Stimulated activated CD4-positive, alpha-beta T cell treated with anti-CD3 and anti-CD28 coated beads, Interleukin-1b, Interleukin-23, amount 100 ng/mL, for 1 hour (primary cell): ENCODE measurements around the gene CHAD.

Experiments
- DNase-seq, 2 donors: peaks; one replicate each; pipeline ENCODE4 v3.0.0-alpha.2; 2020; ENCODE audit warnings: low read depth in 2 of 2

Gene CHAD

DNA sequence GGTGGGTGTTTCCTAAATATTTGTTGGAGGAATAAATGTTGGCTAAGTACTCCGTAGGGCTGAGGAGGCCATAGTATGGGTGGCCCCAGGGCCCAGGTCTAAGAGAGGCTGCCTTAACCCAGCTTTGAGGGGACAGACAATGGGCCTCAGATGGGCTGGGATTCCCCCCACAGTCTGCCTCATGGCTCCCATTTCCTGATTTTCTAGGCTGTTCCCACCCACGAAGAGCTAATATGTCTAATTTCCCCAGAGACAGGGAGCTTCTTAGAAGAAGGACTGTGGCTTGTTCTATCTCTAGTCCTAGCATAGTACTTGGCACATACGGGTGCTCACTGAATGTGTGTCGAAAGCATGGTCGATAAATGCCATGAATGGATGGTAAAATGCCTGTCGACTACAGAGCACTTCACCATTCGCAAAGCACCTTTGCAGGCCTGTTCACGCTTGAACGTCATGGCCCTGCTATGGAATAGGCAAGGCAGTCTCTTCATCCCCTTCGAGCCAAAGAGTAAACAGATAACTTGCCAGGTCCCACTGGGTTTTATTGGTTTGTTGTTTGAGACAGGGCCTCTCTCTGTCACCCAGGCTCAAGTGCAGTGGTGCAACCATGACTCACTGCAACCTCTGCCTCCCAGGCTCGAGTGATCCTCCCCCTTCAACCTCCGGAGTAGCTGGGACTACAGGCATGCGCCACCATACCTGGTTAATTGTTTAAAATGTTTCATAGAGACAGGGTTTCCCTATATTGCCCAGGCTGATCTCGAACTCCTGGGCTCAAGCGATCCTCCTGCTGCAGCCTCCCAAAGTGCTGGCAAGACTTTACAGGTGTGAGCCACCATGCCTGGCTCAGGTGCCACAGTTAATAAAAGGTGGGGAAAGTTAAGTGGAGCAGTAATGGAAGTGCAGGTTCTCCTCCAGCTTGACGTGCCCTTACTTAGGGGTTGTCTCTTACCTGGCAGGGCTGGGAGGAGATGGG lies 9.7 kb downstream of the CHAD start:
- no peak for DNase-seq

GRCh38 chr17:50458270-50458669 lies 10.4 kb downstream of the CHAD start:
- DNase-seq, result no peak

- DNase-seq, result no peak
Observed at GRCh38 chr17:50457621-50458020, 11.1 kb downstream of the CHAD start.

- no peak for DNase-seq
Observed at GRCh38 chr17:50453901-50454300, 14.8 kb downstream of the CHAD start.

DNA sequence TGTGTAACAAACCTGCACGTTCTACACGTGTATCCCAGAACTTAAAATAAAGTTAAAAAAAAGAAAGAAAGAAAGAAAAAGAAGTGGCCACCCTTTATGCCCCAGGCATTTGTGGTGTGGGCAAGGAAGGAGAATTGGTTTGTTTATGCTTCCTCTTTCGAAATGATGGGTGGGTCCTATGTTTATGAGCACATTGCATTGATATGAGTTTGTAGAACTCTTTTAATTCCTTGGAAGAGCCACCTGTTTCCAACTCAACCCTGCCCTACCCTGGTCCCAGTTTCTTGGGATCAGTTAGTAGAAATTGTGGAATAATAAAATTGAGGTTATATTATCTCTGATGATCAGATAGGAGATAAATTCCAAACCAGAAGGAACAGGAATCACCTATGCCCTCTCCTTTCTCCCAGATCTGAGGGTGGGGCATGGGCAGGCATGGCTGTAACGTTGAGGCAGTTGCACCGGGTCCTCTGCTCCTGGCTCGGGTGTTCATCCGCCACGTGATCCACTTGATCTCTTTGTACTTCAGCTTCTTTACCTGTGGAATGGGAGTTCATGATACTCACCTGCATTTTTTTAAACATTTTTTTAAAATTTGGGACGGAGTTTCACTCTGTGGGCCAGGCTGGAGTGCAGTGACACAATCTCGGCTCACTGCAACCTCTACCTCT lies 15.9 kb downstream of the CHAD start:
- DNase-seq, result no peak

GRCh38 chr17:50451943-50452629 lies 16.6 kb downstream of the CHAD start:
- no peak for DNase-seq

- no peak for DNase-seq
Observed at GRCh38 chr17:50448643-50449042, 20.0 kb downstream of the CHAD start.

DNA sequence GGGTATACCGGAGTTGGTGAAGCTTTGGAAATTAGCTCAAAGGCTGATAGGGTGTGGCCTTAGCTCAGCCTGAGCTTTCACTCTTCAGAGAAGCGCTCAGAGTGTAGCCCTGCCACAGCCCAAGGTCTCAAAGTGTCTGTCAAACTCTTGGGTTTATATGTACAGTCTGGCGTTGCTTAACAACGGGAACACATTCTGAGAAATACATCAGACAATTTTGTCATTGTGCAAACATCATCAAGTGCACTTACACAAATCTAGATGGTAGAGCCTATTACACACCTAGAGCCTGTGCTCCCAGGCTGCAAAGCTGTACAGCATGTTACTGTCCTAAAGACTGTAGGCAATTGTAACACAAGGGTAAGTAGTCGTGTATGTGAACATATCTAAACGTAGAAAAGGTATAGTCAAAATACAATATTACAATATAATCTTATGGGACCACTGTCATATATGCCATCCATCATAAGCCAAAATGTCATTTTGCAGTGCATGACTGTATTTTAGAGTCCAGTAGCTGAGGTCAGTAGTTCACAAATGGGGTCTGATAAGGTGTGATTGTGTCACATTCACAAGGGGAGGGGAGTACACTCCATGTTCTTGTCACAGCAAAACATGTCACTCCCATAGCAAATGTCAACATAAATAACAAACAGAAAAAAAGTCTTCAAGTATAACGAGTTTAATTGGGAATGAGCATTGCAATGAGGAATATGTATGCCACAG lies 20.6 kb downstream of the CHAD start:
- DNase-seq, result no peak

GRCh38 chr17:50445730-50446325 lies 22.9 kb downstream of the CHAD start:
- no peak for DNase-seq

DNA sequence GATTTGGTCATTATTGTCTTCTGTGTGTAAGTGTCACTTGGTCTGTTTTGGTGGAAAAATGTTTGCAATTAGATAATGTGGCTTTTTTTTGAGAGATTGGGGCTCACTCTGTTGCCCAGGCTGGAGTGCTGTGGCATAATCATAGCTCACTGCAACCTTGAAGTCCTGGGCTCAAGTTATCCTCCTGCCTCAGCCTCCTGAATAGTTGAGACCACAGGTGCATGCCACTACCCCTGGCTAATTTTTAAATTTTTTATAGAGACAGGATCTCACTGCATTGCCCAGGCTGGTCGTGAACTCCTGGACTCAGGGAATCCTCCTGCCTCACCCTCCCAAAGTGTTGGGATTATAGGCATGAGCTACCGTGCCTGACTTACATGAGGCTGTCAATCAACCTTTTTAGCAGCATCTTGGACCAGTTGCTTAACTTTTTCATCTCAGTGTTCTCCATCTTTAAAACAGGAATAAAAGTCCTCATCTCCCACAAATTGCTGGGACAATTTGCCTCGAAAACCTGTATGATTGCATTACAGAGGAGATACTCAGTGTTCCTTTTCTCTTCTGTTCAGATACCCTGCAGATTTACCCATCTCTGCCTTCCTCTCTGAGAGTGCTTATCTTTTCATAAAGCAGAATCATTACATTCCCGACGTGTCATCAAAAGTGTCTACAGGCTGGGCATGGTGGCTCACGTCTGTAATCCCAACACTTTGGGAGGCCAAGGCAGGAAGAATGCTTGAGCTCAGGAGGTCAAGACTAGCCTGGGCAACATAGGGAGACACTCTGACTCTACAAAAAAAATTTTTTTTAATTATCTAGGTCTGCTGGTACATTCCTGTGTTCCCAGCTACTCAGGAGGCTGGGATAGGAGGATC lies 23.6 kb downstream of the CHAD start:
- DNase-seq, result no peak

DNA sequence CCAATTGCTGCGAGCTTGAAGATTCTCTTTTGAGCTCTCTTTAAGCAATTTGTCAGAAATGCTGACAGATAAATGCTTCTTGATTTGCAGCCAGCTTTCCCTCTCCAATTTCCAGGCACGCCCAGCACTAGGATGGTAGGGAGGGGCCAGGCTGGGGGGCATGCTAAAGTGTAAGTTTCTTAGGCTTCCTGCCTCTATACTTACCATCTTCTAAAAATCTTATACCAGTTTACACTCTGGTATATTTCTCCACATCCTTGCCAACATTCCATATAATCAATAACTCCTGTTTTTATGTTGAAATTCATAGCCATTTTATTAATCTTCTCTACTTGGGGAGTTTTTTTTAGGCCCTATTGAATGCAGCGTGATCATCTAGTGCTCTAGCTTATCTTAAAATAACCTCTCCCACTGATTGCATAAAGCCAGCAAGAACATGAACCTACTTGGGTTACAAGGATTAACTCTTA lies 25.1 kb downstream of the CHAD start:
- no peak for DNase-seq

- DNase-seq, result no peak
Observed at GRCh38 chr17:50440838-50441829, 27.5 kb downstream of the CHAD start.

DNA sequence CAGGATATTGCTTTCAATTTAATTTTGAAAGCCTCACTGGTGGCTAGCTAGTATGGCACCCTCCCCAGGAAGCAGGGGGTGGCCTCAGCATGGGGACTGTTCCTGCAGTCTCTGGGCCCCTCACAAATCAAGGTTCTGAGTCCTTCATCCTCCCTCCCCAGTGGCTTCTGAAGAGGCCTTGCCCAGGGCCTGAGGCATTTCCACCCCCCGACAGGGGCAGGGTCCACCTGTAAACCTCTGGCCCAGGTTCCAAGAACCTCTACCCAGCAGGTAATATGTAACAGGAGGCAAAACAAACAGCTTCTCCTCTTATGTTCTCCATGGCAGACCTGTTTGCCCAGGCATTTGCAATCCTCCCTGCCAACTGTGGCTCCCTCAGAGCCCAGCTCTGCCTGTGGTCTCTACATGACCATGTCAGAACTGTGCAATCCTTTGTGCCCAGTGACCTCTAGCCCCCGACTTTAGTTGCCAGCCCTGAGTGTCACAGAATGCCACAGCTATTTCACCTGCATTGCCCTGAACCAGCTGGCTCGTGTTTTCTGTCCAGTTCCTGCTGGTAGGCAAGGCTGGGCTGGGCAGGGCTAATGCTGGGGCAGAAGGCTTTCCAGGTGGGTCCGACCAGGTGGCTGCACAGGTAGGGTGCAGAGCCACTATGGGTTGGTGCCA lies 28.4 kb downstream of the CHAD start:
- DNase-seq, result no peak

DNA sequence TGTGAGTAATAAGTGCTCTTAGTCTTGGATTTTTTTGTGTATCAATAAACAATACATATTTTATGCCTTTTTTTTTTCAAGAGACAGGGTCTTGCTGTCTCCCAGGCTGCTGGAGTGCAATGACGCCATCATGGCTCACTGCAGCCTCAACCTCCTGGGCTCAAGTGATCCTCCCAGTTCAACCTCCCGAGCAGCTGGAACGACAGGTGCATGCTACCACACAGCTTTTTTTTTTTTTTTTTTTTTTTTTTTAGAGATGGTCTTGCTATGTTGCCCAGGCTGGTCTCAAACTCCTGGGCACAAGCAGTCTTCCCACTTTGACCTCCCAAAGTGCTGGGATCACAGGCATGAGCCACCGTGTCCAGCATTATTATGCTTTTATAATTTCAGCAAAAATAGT lies 29.7 kb downstream of the CHAD start:
- DNase-seq, result no peak

- DNase-seq, result no peak
Observed at GRCh38 chr17:50437409-50437808, 31.3 kb downstream of the CHAD start.

DNA sequence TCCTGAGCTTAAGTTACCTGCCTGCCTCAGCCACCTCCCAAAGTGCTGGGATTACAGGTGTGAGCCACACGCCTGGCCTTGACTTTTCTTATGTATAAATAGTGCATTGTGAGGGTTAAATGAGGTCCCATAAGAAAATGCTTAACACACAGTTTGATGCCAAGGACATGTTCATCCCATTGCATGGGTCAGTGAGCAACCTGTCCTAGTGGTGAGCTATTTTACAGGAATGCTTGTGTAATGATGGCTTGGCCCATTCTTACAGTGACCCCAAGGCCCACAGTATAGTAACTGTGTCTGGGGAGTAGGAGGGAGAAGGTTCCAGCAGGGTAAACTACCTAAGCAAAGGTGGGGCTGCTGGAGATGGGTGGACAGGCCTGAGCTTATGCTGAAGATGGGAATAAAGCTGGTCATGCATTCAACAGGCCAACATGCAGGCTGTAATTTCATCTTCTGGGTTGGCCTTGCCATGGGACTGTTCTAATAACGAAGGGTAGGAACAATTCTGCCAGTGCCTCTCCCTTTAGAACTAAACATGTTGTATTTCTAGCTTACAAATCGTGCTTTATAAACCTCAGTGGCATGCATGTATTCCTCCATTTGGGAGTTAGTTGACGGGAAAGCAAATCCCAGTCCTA lies 36.4 kb downstream of the CHAD start:
- DNase-seq, result no peak

DNA sequence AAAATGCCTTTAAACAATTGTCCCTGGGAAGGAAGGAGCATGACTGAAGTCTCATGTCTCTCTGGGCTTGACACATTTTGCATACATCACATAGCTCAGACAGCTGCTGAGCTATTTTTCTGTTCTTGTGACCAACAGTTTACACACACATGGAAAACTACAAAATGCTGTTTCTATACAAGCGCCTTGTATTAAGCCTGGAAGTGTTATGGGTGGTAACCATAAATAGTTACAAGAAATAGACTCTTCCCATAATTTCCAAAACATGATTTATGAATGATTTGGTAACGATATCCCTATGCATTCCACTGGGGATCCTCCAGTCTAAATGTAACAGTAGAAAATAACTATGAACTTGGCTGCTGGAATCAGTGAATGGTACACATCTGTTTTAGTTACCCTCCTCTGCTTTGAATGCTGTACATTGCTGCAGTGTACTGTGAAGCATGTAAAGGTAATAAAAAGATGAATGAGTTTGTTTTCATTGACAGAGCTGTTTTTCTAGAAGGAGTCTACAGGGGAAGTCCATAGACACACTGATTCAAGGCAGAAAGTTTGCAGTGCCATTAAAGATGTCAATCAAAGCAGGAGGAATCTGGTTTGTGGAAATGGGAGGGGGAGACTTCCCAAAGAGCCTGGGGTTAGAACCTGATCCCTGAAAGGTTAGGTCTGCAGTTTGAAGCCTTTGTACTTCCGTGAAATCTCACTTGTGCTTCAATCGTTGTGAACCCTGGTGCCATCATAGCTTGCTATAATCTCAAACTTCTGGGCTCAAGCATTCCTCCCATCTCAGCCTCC lies 37.7 kb downstream of the CHAD start:
- no peak for DNase-seq
